NCI-H748 (cell line): Measurements from ENCODE around the gene EHD4.

ENCODE experiments used
- DNase-seq: peaks from one replicate; lab custom pipeline; 2025; ENCODE audit not compliant: unreplicated experiment; lab: John Stamatoyannopoulos, UW

EHD4 gene

DNA sequence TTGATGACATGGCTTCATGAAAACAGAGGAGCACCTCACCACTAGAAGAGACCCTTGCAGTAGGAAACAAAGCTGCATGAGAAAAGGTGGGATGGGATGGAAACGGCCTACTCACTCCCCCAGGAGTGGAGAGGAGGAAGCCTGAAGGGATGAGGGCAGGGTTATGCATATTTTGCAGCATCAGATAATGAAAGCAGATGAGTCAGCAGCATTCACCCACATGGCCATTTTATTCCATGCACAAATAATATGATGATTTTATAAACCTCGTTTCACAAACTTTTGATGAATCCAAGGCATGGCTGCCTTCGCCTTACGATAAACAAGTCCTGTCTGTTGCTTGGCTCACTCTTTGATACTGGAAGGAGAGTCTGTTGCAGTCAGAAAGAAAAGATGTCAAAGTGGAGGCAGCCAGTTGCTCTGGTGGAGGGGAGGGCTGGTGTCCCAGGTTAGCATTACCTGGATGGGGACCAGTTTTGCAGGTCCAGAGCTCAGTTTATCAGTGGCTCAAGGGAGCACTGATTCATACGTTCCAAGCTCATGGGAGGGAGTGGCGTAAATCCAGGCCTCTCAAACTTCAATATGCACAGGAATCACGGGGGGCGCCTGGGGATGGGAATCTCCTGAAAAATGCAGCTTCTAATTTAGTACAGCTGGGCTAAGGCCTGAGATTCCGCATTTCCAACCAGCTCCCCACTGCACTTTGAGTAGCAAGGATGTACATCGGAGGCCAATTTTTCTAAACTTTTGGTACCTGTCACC, 9.2 kb upstream of the EHD4 start:
- DNase-seq: no peak

- DNase-seq: no peak
Observed at GRCh38 chr15:41980654-41981323, 8.4 kb upstream of the EHD4 start.

- DNase-seq: no peak
Observed at GRCh38 chr15:41979493-41980266, 7.3 kb upstream of the EHD4 start.

DNA sequence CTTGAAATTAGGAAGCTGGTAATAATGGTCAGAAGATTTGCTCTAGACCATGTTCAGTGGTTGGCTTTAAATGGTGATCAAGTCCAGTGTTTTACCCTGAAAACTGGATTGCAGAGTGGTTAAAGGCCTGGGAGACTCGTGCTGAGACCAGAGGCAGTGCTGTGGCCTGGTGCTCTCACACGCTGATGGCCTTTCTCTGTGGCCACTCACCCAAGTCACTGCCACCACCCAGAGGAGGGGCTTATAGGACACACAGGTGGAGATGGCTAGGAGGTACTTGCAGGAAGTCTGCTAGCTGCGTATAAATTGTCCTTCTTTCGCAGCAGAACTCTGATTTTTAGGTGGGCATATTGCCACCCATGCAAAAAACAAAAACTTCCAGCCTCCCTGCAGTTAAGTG, 6.2 kb upstream of the EHD4 start:
- DNase-seq: no peak

DNA sequence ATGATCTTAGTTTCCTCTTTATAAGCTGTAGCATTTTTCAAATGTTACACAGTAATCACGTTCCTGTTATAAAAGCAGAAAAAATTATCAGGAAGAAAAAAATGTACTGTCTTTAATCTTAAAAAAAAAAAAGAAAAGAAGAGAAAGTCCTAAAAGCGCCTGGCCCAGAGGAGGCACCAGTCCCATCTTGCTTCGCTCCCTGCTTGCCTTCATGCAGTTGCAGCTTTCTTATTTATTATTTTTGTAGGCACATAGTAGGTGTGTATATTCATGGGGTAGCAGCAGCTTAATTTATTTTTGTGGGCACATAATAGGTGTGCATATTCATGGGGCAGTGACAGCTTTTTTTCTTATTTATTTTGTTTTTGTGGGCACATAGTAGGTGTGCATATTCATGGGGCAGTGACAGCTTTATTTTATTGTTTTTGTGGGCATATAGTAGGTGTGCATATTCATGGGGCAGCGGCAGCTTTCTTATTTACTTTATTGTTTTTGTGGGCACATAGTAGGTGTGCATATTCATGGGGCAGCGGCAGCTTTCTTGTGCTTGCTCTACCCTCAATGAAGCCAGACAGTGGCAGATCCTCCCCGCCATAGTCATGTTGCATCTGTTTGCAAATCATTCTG, 5.5 kb upstream of the EHD4 start:
- DNase-seq: no peak

GRCh38 chr15:41975669-41976068, 3.3 kb upstream of the EHD4 start:
- no peak for DNase-seq

DNA sequence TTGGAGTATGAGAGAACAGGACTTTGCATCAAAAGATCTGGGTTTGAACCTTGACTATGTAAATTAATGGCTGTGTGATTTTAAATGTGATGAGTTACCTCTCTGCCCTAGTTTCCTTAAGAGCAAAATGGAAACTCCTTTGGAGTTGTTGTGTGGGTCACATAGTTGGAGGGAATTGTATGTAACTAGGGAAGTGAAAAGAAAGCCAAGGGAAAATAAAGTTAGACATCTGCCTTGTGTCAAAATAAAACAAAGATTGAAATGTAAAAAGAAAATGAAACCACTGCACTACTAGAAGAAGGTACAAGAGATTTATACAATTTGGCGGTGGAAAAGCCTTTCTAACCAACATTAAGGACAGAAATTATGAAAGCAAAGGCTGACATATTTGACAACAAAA, 1.7 kb upstream of the EHD4 start:
- no peak for DNase-seq

DNA sequence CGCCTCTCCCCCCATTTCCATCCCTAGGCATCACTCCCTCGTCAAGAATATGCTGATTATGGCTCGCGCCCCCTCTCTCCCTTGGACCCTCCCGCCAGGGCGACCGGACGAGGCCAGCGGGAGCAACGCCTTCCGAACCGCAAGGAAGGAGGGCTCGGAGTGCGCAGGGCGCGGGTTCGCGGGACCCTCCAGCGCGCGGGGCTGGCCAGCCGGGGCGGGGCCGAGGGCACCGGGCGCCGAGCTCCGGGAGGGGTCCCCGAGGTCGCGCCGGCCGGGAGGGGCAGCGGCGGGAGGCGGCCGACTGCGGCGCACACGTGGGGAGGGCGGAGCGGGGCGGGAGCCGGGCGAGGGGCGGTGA, 483 bp downstream of the EHD4 start:
- DNase-seq: no peak

DNA sequence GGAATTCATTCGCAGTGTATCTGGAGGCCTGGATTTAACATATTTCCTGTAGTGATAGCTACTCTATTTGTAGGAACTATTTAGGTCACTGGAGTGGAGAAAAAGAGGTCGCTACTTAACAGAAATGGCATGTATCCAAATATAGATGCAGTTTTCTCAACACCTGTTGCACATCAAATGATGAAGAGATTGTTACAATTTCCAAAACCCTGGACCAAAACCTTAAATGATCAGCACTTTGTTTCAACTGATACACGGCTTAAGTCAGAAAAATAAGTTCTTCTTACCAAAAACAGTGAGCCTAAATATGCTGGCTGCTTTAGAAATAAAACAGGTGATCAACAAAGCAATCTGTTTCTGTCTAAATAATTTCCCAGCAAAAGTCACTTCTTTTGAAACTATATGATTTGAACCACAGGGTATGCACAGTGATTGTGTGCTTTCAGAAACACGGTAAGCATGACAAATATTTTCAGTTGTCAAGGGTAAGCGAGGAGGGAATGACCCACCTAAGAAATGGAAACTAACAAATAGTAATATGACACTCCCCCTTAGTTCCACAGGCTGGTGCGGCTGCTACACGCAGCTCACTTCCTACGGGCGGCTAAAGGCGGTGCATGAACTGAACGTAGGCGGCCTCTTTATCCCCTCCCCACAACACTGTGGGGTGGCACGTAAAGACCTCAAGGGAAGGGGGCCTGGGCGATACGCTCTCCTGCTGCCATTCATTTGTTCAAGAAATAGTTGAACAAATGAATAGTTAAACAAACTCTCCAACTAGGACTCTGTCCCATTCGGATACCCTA, 1.1 kb downstream of the EHD4 start:
- peak; percentile 81 for DNase-seq

DNA sequence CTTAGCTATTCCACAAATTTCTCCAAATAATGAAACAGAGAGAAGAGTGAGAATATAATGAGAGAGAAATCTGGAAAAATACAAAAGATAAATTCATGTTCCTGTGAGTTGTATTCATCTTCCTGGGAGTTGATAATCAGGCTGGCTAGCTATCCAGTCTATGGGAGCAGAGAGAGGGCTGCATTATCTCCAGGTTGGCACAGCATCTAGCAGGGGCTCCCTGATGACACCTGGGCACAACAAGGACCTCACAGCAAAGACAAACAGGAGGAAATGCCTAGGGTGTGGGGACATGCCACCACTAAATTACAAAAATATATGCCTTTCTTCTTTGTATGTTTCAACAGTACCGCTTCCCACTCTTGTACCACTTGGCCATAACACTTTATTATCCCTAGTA, 1.9 kb downstream of the EHD4 start:
- DNase-seq: no peak

- no peak for DNase-seq
Observed at GRCh38 chr15:41969851-41970431, 2.4 kb downstream of the EHD4 start.

DNA sequence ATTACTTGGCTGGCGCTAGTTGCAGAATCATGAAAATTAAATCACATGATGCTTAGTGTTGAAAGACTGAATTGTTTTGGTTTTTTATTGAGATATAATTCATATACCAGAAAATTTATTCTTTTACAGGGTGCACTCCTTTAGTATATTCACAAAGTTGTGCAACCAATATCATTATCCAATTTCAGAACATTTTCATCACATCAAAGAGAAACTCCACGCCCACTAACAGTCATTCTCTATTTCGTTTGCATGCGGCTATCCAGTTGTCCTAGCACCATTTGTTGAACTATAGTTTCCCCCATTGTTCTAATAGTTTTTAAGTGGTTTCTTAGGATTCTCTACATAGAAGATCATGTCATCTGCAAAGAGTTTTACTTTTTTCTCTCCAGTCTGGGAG, 3.7 kb downstream of the EHD4 start:
- no peak for DNase-seq

GRCh38 chr15:41967506-41968206, 4.7 kb downstream of the EHD4 start:
- DNase-seq: no peak

DNA sequence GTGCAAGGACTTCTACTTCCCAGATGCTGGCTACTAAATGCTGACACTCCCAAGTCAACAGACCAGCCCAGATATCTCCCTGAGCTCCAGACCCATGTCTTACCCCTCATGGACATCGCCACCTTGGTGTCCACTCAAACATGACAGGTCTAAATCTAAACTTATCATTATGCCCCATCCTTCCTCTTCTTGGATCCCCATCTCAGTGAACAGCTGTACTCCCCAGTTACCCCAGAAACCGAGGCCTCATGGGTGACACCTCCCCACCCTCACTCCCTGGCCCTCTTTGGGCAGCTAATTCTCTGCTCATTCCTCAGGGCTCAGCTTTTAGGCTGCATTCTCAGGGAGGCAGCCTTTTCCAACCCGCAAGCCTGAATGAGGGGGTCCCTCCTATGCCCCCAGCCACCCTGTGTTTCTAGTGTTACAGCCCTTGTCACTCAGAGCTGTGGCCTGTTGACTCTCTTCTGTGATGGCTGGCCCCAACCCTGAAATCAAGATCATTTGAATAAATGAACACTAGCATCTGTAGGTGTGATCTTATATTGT, 5.4 kb downstream of the EHD4 start:
- no peak for DNase-seq

GRCh38 chr15:41966414-41966812, 5.9 kb downstream of the EHD4 start:
- DNase-seq: no peak

DNA sequence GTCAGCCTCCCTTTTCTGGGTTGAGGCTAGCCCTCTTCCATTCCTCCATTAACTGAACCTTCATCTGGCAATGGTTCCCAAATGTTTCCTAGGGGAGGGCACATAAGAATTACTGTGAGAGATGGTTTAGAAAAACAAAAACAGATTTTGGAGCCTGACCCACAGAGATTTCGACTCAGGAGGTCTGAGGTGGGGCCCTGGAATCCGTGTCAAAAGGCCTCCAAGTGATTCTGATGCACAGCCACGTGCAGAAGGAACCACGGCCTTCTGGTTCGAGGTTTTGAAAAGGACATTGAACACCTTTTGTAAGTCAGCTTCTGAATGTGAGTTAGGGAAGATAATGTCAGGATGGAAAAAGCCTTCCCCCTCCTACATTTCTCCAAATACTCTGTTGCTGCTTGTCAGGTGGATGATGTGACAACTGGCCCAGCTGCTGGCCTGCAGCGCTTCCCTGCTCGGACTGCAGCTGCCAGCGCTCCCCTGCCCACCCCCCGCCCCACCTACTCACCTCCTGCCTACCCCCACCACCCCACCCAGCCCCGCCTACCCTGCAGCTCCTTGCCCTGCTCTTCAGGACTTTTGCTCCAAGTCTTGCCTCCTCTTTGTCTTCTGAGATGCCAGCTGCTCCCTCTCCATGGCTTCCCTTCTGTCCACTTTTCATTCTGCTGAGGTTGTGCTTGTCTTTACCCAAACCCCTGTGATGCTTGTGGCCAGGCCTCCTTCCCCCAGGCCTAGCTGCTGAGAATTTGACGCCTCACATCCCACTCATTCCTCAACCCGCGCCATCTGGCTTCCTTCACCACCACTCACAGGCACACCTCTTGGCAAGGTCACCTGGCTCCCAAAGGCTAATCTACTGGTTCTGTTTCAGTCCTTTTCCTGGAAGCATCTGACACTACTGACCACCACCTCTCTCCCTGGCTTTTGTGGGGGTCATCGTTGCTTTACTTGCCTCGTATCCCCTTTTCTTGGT, 6.6 kb downstream of the EHD4 start:
- no peak for DNase-seq

GRCh38 chr15:41961595-41962202, 10.7 kb downstream of the EHD4 start:
- no peak for DNase-seq

DNA sequence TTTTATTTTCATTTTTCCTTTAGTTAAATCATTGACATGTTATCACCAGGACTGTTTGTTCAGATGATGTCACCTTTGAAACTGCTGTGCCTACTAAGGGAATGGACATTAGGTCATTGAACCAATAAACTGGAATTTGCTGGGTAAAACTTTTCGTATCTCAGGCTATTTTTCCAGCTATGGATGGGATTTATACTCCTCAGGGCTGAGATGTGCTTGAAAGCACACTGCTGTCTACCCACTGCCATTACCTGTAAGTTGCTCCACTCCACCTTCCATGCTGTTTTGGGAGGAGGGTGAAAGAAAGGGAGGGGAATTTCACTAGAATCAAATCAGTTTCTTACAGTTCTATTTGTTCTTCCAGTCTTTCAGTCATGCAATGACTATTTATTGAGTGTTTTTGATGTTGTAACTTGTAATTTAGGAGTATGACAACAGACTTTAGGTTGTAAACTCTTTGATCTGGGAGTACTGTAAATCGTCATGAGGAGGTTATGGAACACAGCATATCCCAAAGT, 11.3 kb downstream of the EHD4 start:
- DNase-seq: no peak
